GM19193 (cell line): Measurements from ENCODE around the gene TMOD1.

Source experiments
- POLR2A ChIP-seq: IDR thresholded peaks from 4 replicates; pipeline ENCODE4 v1.6.1; 2011; ENCODE audit not compliant: insufficient read depth, insufficient read length; ENCODE audit errors: extremely low read depth

TMOD1 gene

GRCh38 chr9:97564291-97565175 lies 63.1 kb downstream of the TMOD1 start:
- TF ChIP-seq POLR2A, result no peak

- TF ChIP-seq POLR2A, result no peak
Observed at GRCh38 chr9:97565262-97565661, 63.8 kb downstream of the TMOD1 start.

- no peak for TF ChIP-seq POLR2A
Observed at GRCh38 chr9:97567182-97567893, 65.9 kb downstream of the TMOD1 start.

- no peak for TF ChIP-seq POLR2A
Observed at GRCh38 chr9:97567894-97568202, 66.4 kb downstream of the TMOD1 start.

GRCh38 chr9:97568461-97569275 lies 67.2 kb downstream of the TMOD1 start:
- TF ChIP-seq POLR2A, result no peak

GRCh38 chr9:97570899-97571298 lies 69.4 kb downstream of the TMOD1 start:
- TF ChIP-seq POLR2A, result no peak

- no peak for TF ChIP-seq POLR2A
Observed at GRCh38 chr9:97571664-97572063, 70.2 kb downstream of the TMOD1 start.

GRCh38 chr9:97572196-97572891 lies 70.9 kb downstream of the TMOD1 start:
- no peak for TF ChIP-seq POLR2A

- TF ChIP-seq POLR2A, result no peak
Observed at GRCh38 chr9:97572892-97573365, 71.5 kb downstream of the TMOD1 start.

- no peak for TF ChIP-seq POLR2A
Observed at GRCh38 chr9:97573482-97574073, 72.1 kb downstream of the TMOD1 start.

- peak; percentile 72 for TF ChIP-seq POLR2A
Observed at GRCh38 chr9:97574921-97575672, 73.6 kb downstream of the TMOD1 start.

GRCh38 chr9:97575673-97576200 lies 74.3 kb downstream of the TMOD1 start:
- no peak for TF ChIP-seq POLR2A

- TF ChIP-seq POLR2A, result no peak
Observed at GRCh38 chr9:97577051-97577450, 75.6 kb downstream of the TMOD1 start.
